ENCODE results near the gene SLC1A2.

Gene SLC1A2

GRCh38 chr11:35419184-35419829 is at the start of gene SLC1A2:
SLC1A2 (minus strand) TSS chr11:35419558; CDS start chr11:35418966, 592 bp downstream.
- no peak for DNase-seq (ENCODE audit: low spot score)

GRCh38 chr11:35466058-35466457 is 46.7 kb upstream of the SLC1A2 start:
- DNase-seq (ENCODE audit: low spot score) = no peak

- no peak for DNase-seq (ENCODE audit: low spot score)
Observed at GRCh38 chr11:35464308-35464707, 45.0 kb upstream of the SLC1A2 start.

- DNase-seq (ENCODE audit: low spot score) = no peak
Observed at GRCh38 chr11:35463331-35463751, 44.0 kb upstream of the SLC1A2 start.

- no peak for DNase-seq (ENCODE audit: low spot score)
Observed at GRCh38 chr11:35461917-35462538, 42.7 kb upstream of the SLC1A2 start.

- no peak for DNase-seq (ENCODE audit: low spot score)
Observed at GRCh38 chr11:35459489-35459888, 40.1 kb upstream of the SLC1A2 start.

- no peak for DNase-seq (ENCODE audit: low spot score)
Observed at GRCh38 chr11:35458846-35459245, 39.5 kb upstream of the SLC1A2 start.

- DNase-seq (ENCODE audit: low spot score) = no peak
Observed at GRCh38 chr11:35454362-35454761, 35.0 kb upstream of the SLC1A2 start.

GRCh38 chr11:35436581-35437250 is 17.4 kb upstream of the SLC1A2 start:
- no peak for DNase-seq (ENCODE audit: low spot score)

GRCh38 chr11:35433588-35433987 is 14.2 kb upstream of the SLC1A2 start:
- no peak for DNase-seq (ENCODE audit: low spot score)

GRCh38 chr11:35432464-35432863 is 13.1 kb upstream of the SLC1A2 start:
- no peak for DNase-seq (ENCODE audit: low spot score)

GRCh38 chr11:35427071-35427470 is 7.7 kb upstream of the SLC1A2 start:
- no peak for DNase-seq (ENCODE audit: low spot score)

- DNase-seq (ENCODE audit: low spot score) = no peak
Observed at GRCh38 chr11:35426351-35426750, 7.0 kb upstream of the SLC1A2 start.

- no peak for DNase-seq (ENCODE audit: low spot score)
Observed at GRCh38 chr11:35425603-35426212, 6.3 kb upstream of the SLC1A2 start.

- DNase-seq (ENCODE audit: low spot score) = no peak
Observed at GRCh38 chr11:35424157-35424940, 5.0 kb upstream of the SLC1A2 start.

GRCh38 chr11:35420371-35420770 is 1.0 kb upstream of the SLC1A2 start:
- DNase-seq (ENCODE audit: low spot score) = no peak

- no peak for DNase-seq (ENCODE audit: low spot score)
Observed at GRCh38 chr11:35419830-35420333, 524 bp upstream of the SLC1A2 start.

- DNase-seq (ENCODE audit: low spot score) = no peak
Observed at GRCh38 chr11:35418282-35419183, 825 bp downstream of the SLC1A2 start.

- no peak for DNase-seq (ENCODE audit: low spot score)
Observed at GRCh38 chr11:35415487-35415886, 3.9 kb downstream of the SLC1A2 start.

GRCh38 chr11:35414776-35415175 is 4.6 kb downstream of the SLC1A2 start:
- DNase-seq (ENCODE audit: low spot score) = no peak

- no peak for DNase-seq (ENCODE audit: low spot score)
Observed at GRCh38 chr11:35414311-35414710, 5.0 kb downstream of the SLC1A2 start.

All from CD4-positive, alpha-beta T cell treated with Interleukin-15 for 4 hours (primary cell).